Progenitor cell of endocrine pancreas (in vitro differentiated cells): Measurements from ENCODE around the gene SWI5. TPM values are rescaled to one million over a fixed set of nuclear protein-coding genes. Genes with fewer than 3 reads are reported as not detected.

Experiments used
- DNase-seq: peaks from one replicate; pipeline ENCODE4 v3.0.0; 2021; ENCODE audit warnings: low spot score; ENCODE audit not compliant: unreplicated experiment
- H3K27ac Mint-ChIP-seq: 2 replicates; pipeline ENCODE4 v1.8.0; 2021; ENCODE audit warnings: mild to moderate bottlenecking, moderate library complexity, mixed read lengths
- H3K27me3 Mint-ChIP-seq: 2 replicates; pipeline ENCODE4 v1.8.0; 2021; ENCODE audit warnings: mixed read lengths
- H3K36me3 Mint-ChIP-seq: 2 replicates; pipeline ENCODE4 v1.8.0; 2022; ENCODE audit warnings: mixed read lengths; ENCODE audit not compliant: insufficient read depth
- H3K4me1 Mint-ChIP-seq: 2 replicates; pipeline ENCODE4 v1.8.0; 2021; ENCODE audit warnings: low read depth, mixed read lengths
- H3K4me3 Mint-ChIP-seq: 2 replicates; pipeline ENCODE4 v1.8.0; 2021; ENCODE audit warnings: low read depth, mild to moderate bottlenecking, moderate library complexity, mixed read lengths
- H3K9me3 Mint-ChIP-seq: 2 replicates; pipeline ENCODE4 v1.8.0; 2021; ENCODE audit warnings: low read depth, mixed read lengths
- CTCF ChIP-seq: fragments of 200-600 bp; sonication (generic); IDR thresholded peaks from one replicate; pipeline ENCODE4 v1.5.0; 2021; ENCODE audit warnings: antibody characterized with exemption, mild to moderate bottlenecking; ENCODE audit not compliant: unreplicated experiment
- total RNA-seq: library from RNA; stranded (reverse); gene quantifications from 2 replicates; pipeline ENCODE4 v1.2.1, GENCODE V29; 2021

SWI5 gene
- total RNA-seq, 1 donor from 2014 or later = 18.8 TPM

- Mint-ChIP-seq H3K4me3 (no peak overlapping the region), H3K36me3 (peaks cover 2% of the 10 kb centered on the region), H3K27me3 (no peaks in the 10 kb centered on the region), H3K9me3 (no peaks in the 10 kb centered on the region), H3K4me1 (no peaks in the 10 kb centered on the region), H3K27ac (no peak overlapping the region)
- no peak for TF ChIP-seq CTCF
- DNase-seq = no peak
Observed at GRCh38 chr9:128304136-128304970, 28.3 kb downstream of the SWI5 start.

- Mint-ChIP-seq H3K4me3 (no peak overlapping the region), H3K27ac (no peak overlapping the region), H3K36me3 (peaks cover 2% of the 10 kb centered on the region), H3K9me3 (no peaks in the 10 kb centered on the region), H3K27me3 (no peaks in the 10 kb centered on the region), H3K4me1 (no peaks in the 10 kb centered on the region)
- no peak for DNase-seq
- no peak for TF ChIP-seq CTCF
Observed at GRCh38 chr9:128304971-128305288, 28.9 kb downstream of the SWI5 start.

DNA sequence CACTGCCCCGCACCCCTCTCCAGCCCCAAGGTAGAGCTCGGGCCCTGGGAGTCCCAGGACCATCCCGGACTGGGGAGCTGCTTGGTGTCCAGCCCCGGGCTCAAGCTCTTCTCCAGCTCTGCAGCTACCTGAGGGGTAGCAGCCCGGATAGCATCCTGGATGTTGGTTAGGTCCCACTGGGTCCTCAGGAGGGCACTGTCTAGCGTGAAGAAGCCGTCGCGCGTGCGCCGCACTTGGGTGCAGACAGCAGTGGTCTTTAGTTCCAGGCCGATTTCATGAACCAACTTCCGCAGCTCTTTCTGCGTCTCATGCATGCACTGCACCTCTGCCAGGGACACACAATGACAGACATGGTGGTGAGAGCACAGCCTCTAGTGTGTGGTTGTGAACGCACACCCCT lies 33.5 kb downstream of the SWI5 start:
- no peak for TF ChIP-seq CTCF
- Mint-ChIP-seq H3K27ac (no peak overlapping the region), H3K4me1 (no peaks in the 10 kb centered on the region), H3K27me3 (no peaks in the 10 kb centered on the region), H3K4me3 (no peak overlapping the region), H3K9me3 (no peaks in the 10 kb centered on the region), H3K36me3 (peaks cover 6% of the 10 kb centered on the region)
- DNase-seq = no peak

DNA sequence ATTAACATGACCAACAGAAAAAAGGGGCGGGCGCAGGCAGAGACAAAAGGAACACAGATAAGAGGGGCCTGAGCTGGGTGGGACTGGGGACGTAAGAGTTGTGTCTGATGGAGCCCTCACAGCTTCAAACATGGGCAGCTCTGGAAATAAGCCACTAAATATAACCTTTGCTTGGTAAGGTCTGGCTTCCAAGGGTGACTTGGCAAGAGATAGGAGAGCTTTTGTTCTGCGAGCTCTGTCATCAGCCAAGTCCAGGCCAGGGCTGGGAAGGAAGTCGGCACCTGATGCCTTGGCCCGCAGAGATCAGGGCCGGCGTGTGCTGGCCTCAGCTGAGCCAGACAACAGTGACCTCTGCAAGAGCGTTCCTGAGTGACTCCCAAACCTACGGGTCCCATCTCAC lies 34.4 kb downstream of the SWI5 start:
- H3K4me1 Mint-ChIP-seq = no peaks in the 10 kb centered on the region
- H3K36me3 Mint-ChIP-seq = peaks cover 9% of the 10 kb centered on the region
- no peak for TF ChIP-seq CTCF
- no peaks in the 10 kb centered on the region for H3K9me3 Mint-ChIP-seq
- DNase-seq = no peak
- H3K27me3 Mint-ChIP-seq = no peaks in the 10 kb centered on the region
- no peak overlapping the region for H3K4me3 Mint-ChIP-seq
- no peak overlapping the region for H3K27ac Mint-ChIP-seq

- no peak for TF ChIP-seq CTCF
- Mint-ChIP-seq H3K27me3 (no peaks in the 10 kb centered on the region), H3K27ac (no peak overlapping the region), H3K36me3 (peaks cover 8% of the 10 kb centered on the region), H3K9me3 (no peaks in the 10 kb centered on the region), H3K4me1 (no peaks in the 10 kb centered on the region), H3K4me3 (no peak overlapping the region)
- DNase-seq = no peak
Observed at GRCh38 chr9:128314697-128315096, 38.6 kb downstream of the SWI5 start.
